ENCODE data around the gene ZFYVE27. TPM values are rescaled to one million over a fixed set of nuclear protein-coding genes. Genes with fewer than 3 reads are reported as not detected.

Gene ZFYVE27
- total and polyA plus RNA-seq, 2 of the 4 experiments (the other 2 are of a cell fraction): 13.1 to 22.2 TPM

DNA sequence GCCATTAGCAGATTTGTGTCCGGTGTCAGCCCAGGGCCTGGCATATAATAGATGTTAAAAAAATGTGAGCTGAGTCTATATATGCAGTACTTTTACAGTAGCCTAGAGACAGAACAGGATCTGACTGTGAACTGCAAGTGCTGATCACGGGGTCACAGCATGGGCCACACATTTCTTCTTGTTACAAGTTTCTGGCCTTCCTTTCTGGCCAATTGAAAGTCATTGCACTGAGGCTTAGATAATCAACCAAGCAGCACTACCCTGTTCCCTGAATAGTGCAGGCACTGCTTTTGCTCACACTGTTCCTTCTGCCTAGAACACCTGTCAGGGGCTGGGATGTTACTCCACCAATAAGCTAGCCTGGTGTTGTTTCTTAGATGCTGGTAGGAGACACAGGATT, 28.8 kb upstream of the ZFYVE27 start:
- in situ Hi-C loops (cut with MboI; ENCODE audit: low sequenced_read_pairs): no loop called here
- 100% methylated on average over 2 of the region's 2 CpGs; no CpG with 5 or more reads in 1 of the 2 experiments for WGBS, 2 experiments (ENCODE audit: extremely low coverage in 2 of 2, insufficient read length in 1 of 2)

More for the DNA sequence above, 28.8 kb upstream of the ZFYVE27 start:
- no TSS peak for BruUV-seq (replicated peaks)
- peak overlapping the region; percentile 42 for H3K4ac ChIP-seq (ENCODE audit: low read depth, low read length)
- ChIA-PET POLR2A (ENCODE audit: unreplicated experiment) (no interaction called here), CTCF (interaction anchor here (1.4 kb wide), 1 partner anchor 23 kb away, joined by 7 read pairs; no protein-coding TSS in a partner anchor)
- no peak for TF ChIP-seq FOS (IDR thresholded peaks at IDR 0.05; ENCODE audit: low read depth, low read length)
- no peak for TF ChIP-seq NFE2L2 (IDR thresholded peaks at IDR 0.05; ENCODE audit: low read depth, low read length)
- no peak for TF ChIP-seq CHD1 (IDR thresholded peaks at IDR 0.05; ENCODE audit: low read depth, low read length)
- no peak for TF ChIP-seq BHLHE40 (IDR thresholded peaks at IDR 0.05; ENCODE audit: low read depth, low read length)
- TF ChIP-seq POLR2A (IDR thresholded peaks at IDR 0.05; ENCODE audit: low read depth, low read length): no peak
- no peak for TF ChIP-seq RAD21 (IDR thresholded peaks at IDR 0.05; ENCODE audit: low read length)
- no peak for TF ChIP-seq MAZ (IDR thresholded peaks at IDR 0.05; ENCODE audit: borderline replicate concordance, low read depth, low read length)
- TF ChIP-seq RFX5 (IDR thresholded peaks at IDR 0.05; ENCODE audit: low read depth, low read length): no peak
- no peak for TF ChIP-seq MXI1 (IDR thresholded peaks at IDR 0.05; ENCODE audit: borderline replicate concordance, low read depth, low read length)
- no peak for TF ChIP-seq SMC3 (IDR thresholded peaks at IDR 0.05; ENCODE audit: low read depth, low read length)
- TF ChIP-seq ELK1 (IDR thresholded peaks at IDR 0.05; ENCODE audit: borderline replicate concordance, low read depth, low read length): no peak
- TF ChIP-seq, protein P1, sequence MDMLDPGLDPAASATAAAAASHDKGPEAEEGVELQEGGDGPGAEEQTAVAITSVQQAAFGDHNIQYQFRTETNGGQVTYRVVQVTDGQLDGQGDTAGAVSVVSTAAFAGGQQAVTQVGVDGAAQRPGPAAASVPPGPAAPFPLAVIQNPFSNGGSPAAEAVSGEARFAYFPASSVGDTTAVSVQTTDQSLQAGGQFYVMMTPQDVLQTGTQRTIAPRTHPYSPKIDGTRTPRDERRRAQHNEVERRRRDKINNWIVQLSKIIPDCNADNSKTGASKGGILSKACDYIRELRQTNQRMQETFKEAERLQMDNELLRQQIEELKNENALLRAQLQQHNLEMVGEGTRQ (IDR thresholded peaks at IDR 0.05; ENCODE audit: low read depth, low read length): no peak
- TF ChIP-seq CEBPB (IDR thresholded peaks at IDR 0.05; ENCODE audit: low read depth, low read length): no peak
- TF ChIP-seq RCOR1 (IDR thresholded peaks at IDR 0.05; ENCODE audit: insufficient replicate concordance, low read length): no peak
- no peak overlapping the region for H2BK5ac ChIP-seq (ENCODE audit: low read depth, low read length, poor library complexity, severe bottlenecking)
- H4K5ac ChIP-seq (ENCODE audit: low read depth, low read length): no peak overlapping the region
- 0 out of 2 replicates have a peak overlapping the region, but pooled peaks have one; percentile 19 for H2BK120ac ChIP-seq (ENCODE audit: low read depth, low read length)
- DNase-seq (no peak), ATAC-seq (ENCODE audit: low read depth) (no peak)
- H3K4me1 ChIP-seq (ENCODE audit: control insufficient read depth, insufficient read depth, low read length): peaks cover 11% of the 10 kb centered on the region
- H2BK20ac ChIP-seq (ENCODE audit: low read depth, low read length): no peak overlapping the region
- H3K9me1 ChIP-seq (ENCODE audit: insufficient read depth, low read length): peaks cover 13% of the 10 kb centered on the region
- no peak overlapping the region for H2AFZ ChIP-seq (replicated peaks; ENCODE audit: low read length, poor library complexity)
- H3K27me3 ChIP-seq (ENCODE audit: control insufficient read depth, insufficient read depth, low read length): no peaks in the 10 kb centered on the region
- H3K9me3 ChIP-seq (ENCODE audit: control insufficient read depth, insufficient read depth, low read length): no peaks in the 10 kb centered on the region
- no peaks in the 10 kb centered on the region for H4K20me1 ChIP-seq (ENCODE audit: insufficient read depth, low read length)
- no peak overlapping the region for H3K9ac ChIP-seq (ENCODE audit: low read depth, low read length)
- H2AK9ac ChIP-seq (replicated peaks; ENCODE audit: low read depth, low read length, poor library complexity): no peak overlapping the region
- H3K4me2 ChIP-seq (ENCODE audit: low read depth, low read length): no peak overlapping the region
- 0 out of 2 replicates have a peak overlapping the region, but pooled peaks have one; percentile 47 for H3K14ac ChIP-seq (replicated peaks; ENCODE audit: low read depth, low read length)
- no peak overlapping the region for H3K56ac ChIP-seq (ENCODE audit: extremely low read depth, insufficient read depth, low read length)
- intact Hi-C loops (cut with micrococcal nuclease): no loop called here
- peaks cover 5 to 10% of the 10 kb centered on the region in 2 experiments; a peak in 3 of 4 replicates for H3K79me1 ChIP-seq (ENCODE audit: low read depth in 1 of 2, low read length in 2 of 2)
- H4K91ac ChIP-seq (ENCODE audit: insufficient read depth, low read depth, low read length): no peak overlapping the region
- no peak overlapping the region for H2BK15ac ChIP-seq (ENCODE audit: low read depth, low read length)
- H3K27ac ChIP-seq (ENCODE audit: insufficient read depth, low read length): no peak overlapping the region
- no peaks in the 10 kb centered on the region for H3K36me3 ChIP-seq (ENCODE audit: control insufficient read depth, insufficient read depth, low read length)
- peak overlapping the region; percentile 24; the same call in 1 of the 2 replicates for H3K23ac ChIP-seq (ENCODE audit: low read depth, low read length)
- no peak overlapping the region for H4K8ac ChIP-seq (ENCODE audit: low read depth in 2 of 2, low read length in 2 of 2)
- dilution Hi-C loops (cut with HindIII; ENCODE audit: low sequenced_read_pairs, unreplicated experiment): no loop called here
- no peak overlapping the region for H3K4me3 ChIP-seq (ENCODE audit: insufficient read depth, low read depth, low read length)
- H3K18ac ChIP-seq (ENCODE audit: low read depth, low read length): no peak overlapping the region
- peak overlapping the region; percentile 44; the same call in 1 of the 2 replicates for H2AK5ac ChIP-seq (ENCODE audit: low read depth, low read length)

Measured in IMR-90 (cell line).